ENCODE results near the gene KLF13.

KLF13 gene

GRCh38 chr15:31400222-31400927 lies 73.7 kb downstream of the KLF13 start:
- DNase-seq (ENCODE audit: low read depth in 2 of 2) = no peak

- DNase-seq (ENCODE audit: low read depth in 2 of 2) = no peak
Observed at GRCh38 chr15:31401282-31401681, 74.6 kb downstream of the KLF13 start.

- no peak for DNase-seq (ENCODE audit: low read depth in 2 of 2)
Observed at GRCh38 chr15:31402003-31402402, 75.4 kb downstream of the KLF13 start.

GRCh38 chr15:31402511-31403056 lies 75.9 kb downstream of the KLF13 start:
- no peak for DNase-seq (ENCODE audit: low read depth in 2 of 2)

GRCh38 chr15:31403096-31403495 lies 76.5 kb downstream of the KLF13 start:
- DNase-seq (ENCODE audit: low read depth in 2 of 2) = no peak

- DNase-seq (ENCODE audit: low read depth in 2 of 2) = no peak
Observed at GRCh38 chr15:31403606-31404005, 77.0 kb downstream of the KLF13 start.

- DNase-seq (ENCODE audit: low read depth in 2 of 2) = no peak
Observed at GRCh38 chr15:31404345-31404744, 77.7 kb downstream of the KLF13 start.

- no peak for DNase-seq (ENCODE audit: low read depth in 2 of 2)
Observed at GRCh38 chr15:31405200-31405920, 78.7 kb downstream of the KLF13 start.

- DNase-seq (ENCODE audit: low read depth in 2 of 2) = no peak
Observed at GRCh38 chr15:31407376-31407775, 80.7 kb downstream of the KLF13 start.

GRCh38 chr15:31407851-31408250 lies 81.2 kb downstream of the KLF13 start:
- DNase-seq (ENCODE audit: low read depth in 2 of 2) = no peak

- DNase-seq (ENCODE audit: low read depth in 2 of 2) = no peak
Observed at GRCh38 chr15:31408724-31409123, 82.1 kb downstream of the KLF13 start.

- no peak for DNase-seq (ENCODE audit: low read depth in 2 of 2)
Observed at GRCh38 chr15:31409171-31409570, 82.5 kb downstream of the KLF13 start.

GRCh38 chr15:31412824-31413223 lies 86.2 kb downstream of the KLF13 start:
- no peak for DNase-seq (ENCODE audit: low read depth in 2 of 2)

GRCh38 chr15:31415201-31415600 lies 88.6 kb downstream of the KLF13 start:
- no peak for DNase-seq (ENCODE audit: low read depth in 2 of 2)

- DNase-seq (ENCODE audit: low read depth in 2 of 2) = no peak
Observed at GRCh38 chr15:31419820-31420219, 93.2 kb downstream of the KLF13 start.

GRCh38 chr15:31427411-31427810 lies 100.8 kb downstream of the KLF13 start:
- DNase-seq (ENCODE audit: low read depth in 2 of 2) = no peak

Data from activated CD4-positive, alpha-beta T cell treated with anti-CD3 and anti-CD28 coated beads for 24 hours (primary cell).